AG09309 (cell line): Measurements from ENCODE around the gene ATP6AP2.

Experiments used
- DNase-seq: peaks from one replicate; pipeline ENCODE4 v3.0.0-alpha.2; 2010; ENCODE audit warnings: low read depth
- H3K4me3 ChIP-seq: 2 replicates; pipeline ENCODE4 v1.5.1; 2011; ENCODE audit warnings: mild to moderate bottlenecking, low read depth, low read length, moderate library complexity; ENCODE audit not compliant: control insufficient read depth
- CTCF ChIP-seq: IDR thresholded peaks from 2 replicates; pipeline ENCODE4 v1.5.1; 2011; ENCODE audit warnings: mild to moderate bottlenecking, low read depth, low read length, inconsistent platforms; ENCODE audit not compliant: insufficient read depth, control insufficient read depth; ENCODE audit errors: missing control alignments

ATP6AP2 gene

DNA sequence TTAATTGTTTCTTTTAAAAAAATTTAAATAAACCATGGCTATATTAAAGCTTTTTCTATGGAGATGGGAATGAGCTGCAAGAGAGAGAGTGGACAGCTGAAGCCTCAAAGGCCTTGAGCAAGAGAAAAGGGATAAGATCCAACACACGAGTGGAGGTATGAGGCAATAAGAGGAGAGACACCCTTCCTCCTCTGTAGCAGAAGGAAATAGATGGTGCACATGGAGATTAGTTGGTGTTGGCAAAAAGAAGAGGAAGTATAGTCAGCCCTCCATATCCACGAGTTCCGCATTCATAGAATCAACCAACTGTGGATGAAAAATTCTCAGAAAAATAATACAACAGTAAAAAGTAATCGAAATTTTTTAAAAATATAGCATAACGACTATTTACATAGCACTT, 63.4 kb downstream of the ATP6AP2 start:
- no peak for TF ChIP-seq CTCF
- DNase-seq = no peak
- H3K4me3 ChIP-seq = no peak overlapping the region; the same call in 1 of the 2 replicates

- TF ChIP-seq CTCF = no peak
- peak; percentile 34 for DNase-seq
- H3K4me3 ChIP-seq = peak overlapping the region; percentile 44
These were observed 64.1 kb downstream of the ATP6AP2 start for GRCh38 chrX:40644821-40645358.

- no peak for DNase-seq
- peak overlapping the region; percentile 75 for H3K4me3 ChIP-seq
- TF ChIP-seq CTCF = no peak
These were observed 65.9 kb downstream of the ATP6AP2 start for GRCh38 chrX:40646489-40647306.

GRCh38 chrX:40647307-40648197, 66.8 kb downstream of the ATP6AP2 start, which contains the start of gene CXorf38:
TSS of gene CXorf38 (minus strand) at chrX:40647561. CDS start at chrX:40647520, 41 bp downstream.
- TF ChIP-seq CTCF = peak; percentile 2
- peak; percentile 50 for DNase-seq
- peak within 1 kb of the TSS; percentile 75 for H3K4me3 ChIP-seq

DNA sequence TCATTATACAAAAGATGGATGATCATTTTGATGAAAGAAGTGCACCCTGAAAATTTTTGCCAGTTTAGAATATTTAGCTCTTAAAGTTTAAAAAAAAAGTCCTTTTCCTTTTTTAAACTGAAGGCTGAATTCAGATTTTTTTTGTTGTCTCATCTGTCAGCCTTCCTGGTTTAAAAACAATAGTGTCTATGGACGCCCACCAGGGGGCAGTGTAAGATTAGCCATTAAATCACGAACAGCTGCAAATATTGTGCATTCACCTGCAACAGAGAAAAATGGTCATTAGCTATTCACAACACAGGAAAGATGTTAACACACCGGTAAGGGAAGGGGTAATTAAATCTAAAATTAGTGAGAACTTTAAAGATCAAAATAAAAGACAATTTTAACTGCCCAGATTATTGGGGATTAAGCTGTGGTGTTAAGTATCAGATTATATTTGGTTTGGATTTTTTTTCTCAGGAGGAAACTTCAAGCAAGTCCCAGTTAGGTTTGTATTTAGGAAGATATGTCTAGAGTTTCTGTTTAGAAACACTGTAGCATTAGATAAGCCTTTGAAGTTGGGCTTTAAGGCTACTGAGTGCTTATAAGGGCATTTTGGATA, 71.0 kb downstream of the ATP6AP2 start:
- peak; percentile 62 for TF ChIP-seq CTCF
- peak; percentile 25 for DNase-seq

GRCh38 chrX:40652664-40653063, 71.9 kb downstream of the ATP6AP2 start:
- H3K4me3 ChIP-seq = no peak overlapping the region
- TF ChIP-seq CTCF = no peak
- DNase-seq = no peak

More for the DNA sequence above, 71.0 kb downstream of the ATP6AP2 start:
- no peak overlapping the region for H3K4me3 ChIP-seq
